Astrocyte (in vitro differentiated cells and primary cell): ENCODE results near the gene THADA. TPM values are rescaled to one million over a fixed set of nuclear protein-coding genes. Genes with fewer than 3 reads are reported as not detected.

ENCODE experiments used
- DNase-seq: peaks from one replicate; pipeline ENCODE4 v3.0.0-alpha.2; 2010; ENCODE audit warnings: low read depth
- FAIRE-seq: peaks from 2 replicates; lab custom pipeline; 2011; peaks lifted over from hg19 to GRCh38; lab: Jason Lieb, UNC
- H2AFZ ChIP-seq: 2 replicates; pipeline ENCODE4 v1.6.0; 2012; ENCODE audit warnings: low read depth, low read length, inconsistent platforms
- H3K27ac ChIP-seq: 2 replicates; pipeline ENCODE4 v1.5.1; 2011; ENCODE audit warnings: low read depth, low read length, inconsistent platforms
- H3K27me3 ChIP-seq: 2 replicates; pipeline ENCODE4 v1.6.0; 2011; ENCODE audit warnings: low read length, inconsistent platforms; ENCODE audit not compliant: insufficient read depth
- H3K36me3 ChIP-seq: 2 replicates; pipeline ENCODE4 v1.5.1; 2011; ENCODE audit warnings: low read length, inconsistent platforms; ENCODE audit not compliant: insufficient read depth
- H3K4me1 ChIP-seq: 2 replicates; pipeline ENCODE4 v1.5.1; 2011; ENCODE audit warnings: low read length, inconsistent platforms; ENCODE audit not compliant: insufficient read depth
- H3K4me2 ChIP-seq: 2 replicates; pipeline ENCODE4 v1.6.0; 2012; ENCODE audit warnings: low read length, inconsistent platforms
- H3K4me3 ChIP-seq: 2 replicates; pipeline ENCODE4 v1.5.1; 2011; ENCODE audit warnings: low read depth, mild to moderate bottlenecking, low read length, inconsistent platforms; ENCODE audit not compliant: insufficient read depth
- H3K79me2 ChIP-seq: 2 replicates; pipeline ENCODE4 v1.6.0; 2012; ENCODE audit warnings: mild to moderate bottlenecking, low read length, inconsistent platforms; ENCODE audit not compliant: insufficient read depth
- H3K9ac ChIP-seq: 2 replicates; pipeline ENCODE4 v1.6.0; 2012; ENCODE audit warnings: mild to moderate bottlenecking, low read length, inconsistent platforms
- H3K9me3 ChIP-seq: 2 replicates; pipeline ENCODE4 v1.5.1; 2012; ENCODE audit warnings: low read depth, mild to moderate bottlenecking, low read length, inconsistent platforms; ENCODE audit not compliant: insufficient read depth
- H4K20me1 ChIP-seq: 2 replicates; pipeline ENCODE4 v1.6.0; 2012; ENCODE audit warnings: low read length, inconsistent platforms; ENCODE audit not compliant: insufficient read depth
- H3K27ac Mint-ChIP-seq: one replicate; pipeline ENCODE4 v1.8.0; 2021; ENCODE audit warnings: mild to moderate bottlenecking, mixed read lengths; ENCODE audit not compliant: unreplicated experiment
- H3K27me3 Mint-ChIP-seq: one replicate; pipeline ENCODE4 v1.8.0; 2021; ENCODE audit warnings: low read depth, mixed read lengths; ENCODE audit not compliant: unreplicated experiment
- H3K36me3 Mint-ChIP-seq: one replicate; pipeline ENCODE4 v1.8.0; 2021; ENCODE audit warnings: low read depth, mixed read lengths; ENCODE audit not compliant: unreplicated experiment
- H3K4me1 Mint-ChIP-seq: one replicate; pipeline ENCODE4 v1.8.0; 2021; ENCODE audit warnings: low read depth, mixed read lengths; ENCODE audit not compliant: unreplicated experiment
- H3K4me3 Mint-ChIP-seq: one replicate; pipeline ENCODE4 v1.8.0; 2021; ENCODE audit warnings: mild to moderate bottlenecking, moderate library complexity, mixed read lengths; ENCODE audit not compliant: unreplicated experiment
- H3K9me3 Mint-ChIP-seq: one replicate; pipeline ENCODE4 v1.8.0; 2021; ENCODE audit warnings: mild to moderate bottlenecking, mixed read lengths; ENCODE audit not compliant: unreplicated experiment
- CTCF ChIP-seq: IDR thresholded peaks from 2 replicates; pipeline ENCODE4 v1.5.1; 2011; ENCODE audit warnings: low read depth, mild to moderate bottlenecking, inconsistent platforms, low read length, moderate library complexity; ENCODE audit not compliant: insufficient read depth
- EZH2 ChIP-seq: IDR thresholded peaks from 2 replicates; pipeline ENCODE4 v1.6.1; 2012; ENCODE audit warnings: mild to moderate bottlenecking, low read length, inconsistent platforms; ENCODE audit not compliant: insufficient read depth
- total RNA-seq: library from RNA; stranded (reverse); gene quantifications from 2 replicates; pipeline ENCODE4 v1.2.1, GENCODE V29; 2021

THADA gene
- total RNA-seq, 1 donor from 2014 or later, result 16.2 TPM

GRCh38 chr2:43309935-43310334 is 285.9 kb downstream of the THADA start:
- H3K9me3 ChIP-seq, result no peaks in the 10 kb centered on the region
- H3K4me1 Mint-ChIP-seq, result peaks cover 14% of the 10 kb centered on the region
- H3K27ac Mint-ChIP-seq, result no peak overlapping the region
- FAIRE-seq, result no peak
- no peak overlapping the region for H3K27ac ChIP-seq
- H3K9me3 Mint-ChIP-seq, result no peaks in the 10 kb centered on the region
- H3K27me3 Mint-ChIP-seq, result no peaks in the 10 kb centered on the region
- no peak overlapping the region for H3K4me3 Mint-ChIP-seq
- no peak overlapping the region for H3K9ac ChIP-seq
- no peak overlapping the region for H3K4me3 ChIP-seq
- H3K79me2 ChIP-seq, result no peaks in the 10 kb centered on the region
- H3K36me3 Mint-ChIP-seq, result no peaks in the 10 kb centered on the region
- no peak for DNase-seq
- TF ChIP-seq EZH2 (no peak), CTCF (no peak)
- H3K4me1 ChIP-seq, result peaks cover 10% of the 10 kb centered on the region
- H3K4me2 ChIP-seq, result no peak overlapping the region
- H4K20me1 ChIP-seq, result peaks cover 8% of the 10 kb centered on the region
- no peaks in the 10 kb centered on the region for H3K36me3 ChIP-seq
- no peak overlapping the region for H2AFZ ChIP-seq
- no peaks in the 10 kb centered on the region for H3K27me3 ChIP-seq

- Histone ChIP-seq H3K27me3 (no peaks in the 10 kb centered on the region), H3K9ac (no peak overlapping the region), H4K20me1 (peaks cover 5% of the 10 kb centered on the region), H3K9me3 (no peaks in the 10 kb centered on the region), H3K79me2 (no peaks in the 10 kb centered on the region), H3K4me2 (no peak overlapping the region), H2AFZ (no peak overlapping the region), H3K4me1 (peaks cover 3% of the 10 kb centered on the region), H3K27ac (no peak overlapping the region), H3K36me3 (no peaks in the 10 kb centered on the region), H3K4me3 (no peak overlapping the region)
- H3K9me3 Mint-ChIP-seq, result no peaks in the 10 kb centered on the region
- no peaks in the 10 kb centered on the region for H3K36me3 Mint-ChIP-seq
- no peak overlapping the region for H3K4me3 Mint-ChIP-seq
- no peak overlapping the region for H3K27ac Mint-ChIP-seq
- no peak for FAIRE-seq
- no peaks in the 10 kb centered on the region for H3K27me3 Mint-ChIP-seq
- TF ChIP-seq EZH2 (no peak), CTCF (no peak)
- H3K4me1 Mint-ChIP-seq, result peaks cover 9% of the 10 kb centered on the region
- no peak for DNase-seq
Observed at GRCh38 chr2:43307973-43308372, 287.9 kb downstream of the THADA start.

- no peak overlapping the region for H3K9ac ChIP-seq
- TF ChIP-seq CTCF (no peak), EZH2 (no peak)
- no peak for FAIRE-seq
- H4K20me1 ChIP-seq, result peaks cover 5% of the 10 kb centered on the region
- H3K36me3 ChIP-seq, result no peaks in the 10 kb centered on the region
- H3K9me3 Mint-ChIP-seq, result no peaks in the 10 kb centered on the region
- no peak for DNase-seq
- no peaks in the 10 kb centered on the region for H3K79me2 ChIP-seq
- no peak overlapping the region for H3K4me3 ChIP-seq
- H3K36me3 Mint-ChIP-seq, result no peaks in the 10 kb centered on the region
- H2AFZ ChIP-seq, result no peak overlapping the region
- H3K27ac ChIP-seq, result no peak overlapping the region
- H3K4me3 Mint-ChIP-seq, result no peak overlapping the region
- no peak overlapping the region for H3K4me2 ChIP-seq
- no peaks in the 10 kb centered on the region for H3K9me3 ChIP-seq
- H3K27me3 ChIP-seq, result no peaks in the 10 kb centered on the region
- peaks cover 3% of the 10 kb centered on the region for H3K4me1 ChIP-seq
- H3K4me1 Mint-ChIP-seq, result peaks cover 7% of the 10 kb centered on the region
- H3K27ac Mint-ChIP-seq, result no peak overlapping the region
- H3K27me3 Mint-ChIP-seq, result no peaks in the 10 kb centered on the region
Observed at GRCh38 chr2:43307046-43307445, 288.8 kb downstream of the THADA start.
